GM18505 (cell line): Measurements from ENCODE around the gene PRPH.
"Not testable (repeated sequence)": the region's sequence is repeated elsewhere in the genome, so short reads cannot be mapped to it uniquely, and the experiment has no call there.

Experiments
- ATAC-seq: cut with Tn5 transposase; IDR thresholded peaks from one replicate; pipeline ENCODE4 v1.9.1; 2021; ENCODE audit not compliant: unreplicated experiment
- POLR2A ChIP-seq: IDR thresholded peaks from 4 replicates; pipeline ENCODE4 v1.6.1; 2011; ENCODE audit warnings: borderline replicate concordance; ENCODE audit not compliant: insufficient read depth, insufficient read length; ENCODE audit errors: extremely low read depth

Gene PRPH

DNA sequence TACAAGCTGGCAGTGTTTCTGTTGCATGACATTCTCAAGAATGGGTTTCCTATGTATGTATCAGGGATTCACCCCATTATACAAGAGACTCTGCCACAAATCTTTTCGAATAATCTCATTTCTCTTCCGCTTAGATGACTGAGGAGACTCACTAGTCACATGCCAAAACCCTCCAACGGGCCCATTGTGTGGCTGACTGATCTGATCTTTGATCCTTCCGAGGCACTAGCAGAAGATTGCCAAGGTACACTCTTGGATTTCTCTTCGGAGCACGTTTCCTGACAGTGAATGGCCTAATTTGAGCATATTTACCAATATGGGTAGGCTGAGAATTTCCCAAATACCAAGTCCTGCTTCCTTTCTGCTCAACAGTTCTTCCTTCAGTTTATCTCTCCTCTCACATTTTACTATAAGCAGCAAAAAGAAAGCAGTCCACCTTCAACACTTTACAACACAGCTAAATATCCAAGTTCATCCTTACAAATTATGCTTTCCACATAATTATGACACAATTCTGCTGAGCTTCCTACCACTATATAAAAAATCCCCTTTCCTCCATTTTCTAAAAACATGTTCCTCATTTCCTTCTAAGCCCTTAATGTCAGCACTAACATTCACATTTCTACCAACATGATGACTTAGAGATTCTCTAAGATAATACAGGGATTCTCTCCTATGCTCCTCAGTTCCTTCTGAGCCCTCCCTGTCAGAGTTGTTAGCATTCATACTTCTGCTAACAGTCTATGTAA lies 11.0 kb downstream of the PRPH start:
- ATAC-seq, result no peak
- TF ChIP-seq POLR2A, result no peak

DNA sequence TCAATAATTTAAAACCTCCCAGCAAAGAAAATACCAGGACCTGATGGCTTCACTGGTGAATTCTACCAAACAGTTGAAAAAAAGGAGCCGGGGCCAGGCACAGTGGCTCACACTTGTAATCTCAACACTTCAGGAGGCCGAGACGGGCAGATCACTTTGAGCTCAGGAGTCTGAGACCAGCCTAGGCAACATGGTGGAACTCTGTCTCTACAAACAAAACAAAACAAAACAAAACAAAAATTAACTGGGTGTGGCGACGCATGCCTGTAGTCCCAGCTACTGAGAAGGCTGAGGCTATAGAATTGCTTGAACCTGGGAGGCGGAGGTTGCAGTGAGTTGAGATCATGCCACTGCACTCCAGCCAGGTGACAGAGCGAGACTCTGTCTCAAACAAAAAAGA lies 14.4 kb downstream of the PRPH start:
- ATAC-seq, result no peak
- TF ChIP-seq POLR2A, result no peak

DNA sequence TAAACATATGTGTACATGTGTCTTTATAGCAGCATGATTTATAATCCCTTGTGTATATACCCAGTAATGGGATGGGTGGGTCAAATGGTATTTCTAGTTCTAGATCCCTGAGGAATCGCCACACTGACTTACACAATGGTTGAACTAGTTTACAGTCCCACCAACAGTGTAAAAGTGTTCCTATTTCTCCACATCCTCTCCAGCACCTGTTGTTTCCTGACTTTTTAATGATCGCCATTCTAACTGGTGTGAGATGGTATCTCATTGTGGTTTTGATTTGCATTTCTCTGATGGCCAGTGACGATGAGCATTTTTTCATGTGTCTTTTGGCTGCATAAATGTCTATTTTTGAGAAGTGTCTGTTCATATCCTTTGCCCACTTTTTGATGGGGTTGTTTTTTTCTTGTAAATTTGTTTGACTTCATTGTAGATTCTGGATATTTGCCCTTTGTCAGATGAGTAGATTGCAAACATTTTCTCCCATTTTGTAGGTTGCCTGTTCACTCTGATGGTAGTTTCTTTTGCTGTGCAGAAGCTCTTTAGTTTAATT lies 15.6 kb downstream of the PRPH start:
- ATAC-seq, result not testable (repeated sequence)

DNA sequence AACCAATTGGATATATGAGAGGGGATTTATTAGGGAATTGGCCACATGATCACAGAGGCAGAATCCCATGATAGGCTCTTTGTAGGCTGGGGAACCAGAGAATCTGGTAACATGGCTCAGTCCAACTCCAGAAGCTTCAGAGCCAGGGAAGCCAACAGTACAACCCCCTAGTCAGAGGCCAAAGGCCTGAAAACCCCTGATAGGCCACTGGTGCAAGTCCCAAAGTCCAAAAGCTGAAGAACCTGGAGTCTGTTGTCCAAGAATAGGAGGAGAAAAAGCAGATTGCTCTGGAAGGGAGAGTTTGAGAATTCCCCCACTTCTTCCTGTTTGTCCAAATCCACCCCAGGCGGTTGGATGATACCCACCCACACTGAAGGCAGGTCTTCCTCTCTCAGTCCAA lies 19.9 kb downstream of the PRPH start:
- no peak for ATAC-seq
- no peak for TF ChIP-seq POLR2A

DNA sequence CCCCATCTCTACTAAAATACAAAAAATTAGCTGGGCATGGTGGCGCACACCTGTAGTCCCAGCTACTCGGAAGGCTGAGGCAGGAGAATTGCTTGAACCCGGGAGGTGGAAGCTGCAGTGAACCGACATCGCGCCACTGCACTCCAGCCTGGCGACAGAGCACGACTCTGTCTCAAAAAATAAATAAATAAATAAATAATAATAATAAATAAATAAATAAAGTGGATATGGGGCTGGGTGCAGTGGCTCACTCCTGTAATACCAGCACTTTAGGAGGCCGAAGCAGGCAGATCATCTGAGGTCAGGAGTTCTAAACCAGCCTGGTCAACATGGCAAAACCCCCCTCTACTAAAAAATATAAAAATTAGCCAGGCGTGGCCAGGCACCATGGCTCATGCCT lies 22.2 kb downstream of the PRPH start:
- not testable (repeated sequence) for ATAC-seq

DNA sequence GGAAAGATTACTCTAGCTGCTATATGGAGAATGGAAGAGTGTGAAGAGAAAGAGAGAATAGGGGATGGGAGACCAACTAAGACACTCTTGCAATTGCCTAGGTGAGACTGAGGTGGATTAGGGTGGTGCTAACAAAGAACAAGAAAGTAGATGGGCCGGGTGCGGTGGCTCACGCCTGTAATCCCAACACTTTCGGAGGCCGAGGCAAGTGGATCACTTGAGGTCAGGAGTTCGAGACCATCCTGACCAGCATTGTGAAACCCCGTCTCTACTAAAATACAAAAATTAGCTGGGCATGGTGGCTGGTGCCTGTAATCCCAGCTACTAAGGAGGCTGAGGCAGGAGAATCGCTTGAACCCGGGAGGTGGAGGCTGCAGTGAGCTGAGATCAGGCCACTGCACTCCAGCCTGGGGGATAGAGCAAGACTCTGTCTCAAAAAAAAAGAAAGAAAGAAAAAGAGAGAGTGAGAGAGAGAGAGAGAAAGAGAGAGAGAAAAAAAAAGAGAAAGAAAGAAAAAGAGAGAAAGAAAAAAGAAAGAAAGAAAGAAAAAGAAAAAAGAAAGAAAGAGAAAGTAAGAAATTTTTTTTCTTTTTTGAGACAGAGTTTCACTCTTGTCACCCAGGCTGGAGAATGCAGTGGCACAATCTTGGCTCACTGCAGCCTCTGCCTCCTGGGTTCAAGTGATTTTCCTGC lies 25.6 kb downstream of the PRPH start:
- ATAC-seq, result not testable (repeated sequence)

DNA sequence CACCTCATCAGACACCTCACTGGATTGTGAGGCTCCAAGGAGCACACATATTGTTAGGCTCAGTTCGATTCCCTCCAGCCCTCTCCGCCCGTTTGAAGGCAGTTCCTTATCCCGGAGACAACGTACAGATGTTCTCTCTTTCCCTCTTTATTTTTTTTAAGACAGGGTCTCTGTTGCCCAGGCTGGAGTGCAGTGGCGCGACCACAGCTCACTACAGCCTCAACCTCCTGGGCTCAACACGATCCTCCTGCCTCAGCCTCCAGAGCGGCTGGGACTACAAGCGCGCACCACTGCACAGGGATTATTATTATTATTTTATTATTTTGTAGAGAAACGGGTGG lies 27.4 kb downstream of the PRPH start:
- ATAC-seq, result no peak

DNA sequence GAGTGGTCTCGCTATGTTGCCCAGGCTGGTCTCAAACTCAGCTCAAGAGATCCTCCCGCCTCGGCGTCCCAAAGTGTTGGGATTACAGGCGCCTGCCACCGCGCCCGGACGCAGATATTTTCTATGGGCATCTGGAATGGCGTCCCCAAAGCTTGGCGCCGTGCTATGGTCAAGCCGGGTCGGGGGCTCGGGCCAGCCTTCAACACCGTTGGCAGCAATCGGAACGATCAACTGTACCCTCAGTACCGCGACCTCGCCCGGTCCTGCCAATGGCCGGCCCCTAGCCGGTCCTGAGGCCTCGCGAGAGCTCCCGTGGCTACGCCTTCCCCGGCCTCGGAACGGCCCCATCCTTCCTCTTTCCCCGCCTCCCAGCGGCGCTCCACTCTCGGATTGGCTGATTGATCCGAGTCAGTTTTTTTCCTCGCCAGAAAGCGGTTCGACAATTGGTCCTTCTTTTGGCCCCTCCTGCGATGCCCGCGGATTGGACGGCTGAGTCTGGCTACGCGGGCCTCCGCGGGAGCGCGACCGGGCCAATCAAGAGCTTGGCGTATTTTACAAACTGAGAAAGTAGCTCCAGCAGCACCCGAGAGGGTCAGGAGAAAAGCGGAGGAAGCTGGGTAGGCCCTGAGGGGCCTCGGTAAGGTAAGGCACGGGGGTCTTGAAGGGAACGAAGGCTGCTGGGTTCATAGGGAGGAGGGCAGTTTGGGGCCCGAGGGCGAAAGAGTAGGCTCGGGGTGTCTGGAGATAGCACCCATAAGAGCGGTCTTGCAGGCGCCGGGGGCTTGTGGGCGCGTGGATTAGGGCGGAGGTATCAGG lies 28.0 kb downstream of the PRPH start, which contains the start of gene TROAP:
TSS of gene TROAP (plus strand) at position 548 of the 816 bp plus-strand sequence. CDS start 354 bp downstream, outside the sequence.
- peak; percentile 89 for TF ChIP-seq POLR2A
- peak; percentile 97 for ATAC-seq

More for the DNA sequence above, 27.4 kb downstream of the PRPH start:
- no peak for TF ChIP-seq POLR2A

DNA sequence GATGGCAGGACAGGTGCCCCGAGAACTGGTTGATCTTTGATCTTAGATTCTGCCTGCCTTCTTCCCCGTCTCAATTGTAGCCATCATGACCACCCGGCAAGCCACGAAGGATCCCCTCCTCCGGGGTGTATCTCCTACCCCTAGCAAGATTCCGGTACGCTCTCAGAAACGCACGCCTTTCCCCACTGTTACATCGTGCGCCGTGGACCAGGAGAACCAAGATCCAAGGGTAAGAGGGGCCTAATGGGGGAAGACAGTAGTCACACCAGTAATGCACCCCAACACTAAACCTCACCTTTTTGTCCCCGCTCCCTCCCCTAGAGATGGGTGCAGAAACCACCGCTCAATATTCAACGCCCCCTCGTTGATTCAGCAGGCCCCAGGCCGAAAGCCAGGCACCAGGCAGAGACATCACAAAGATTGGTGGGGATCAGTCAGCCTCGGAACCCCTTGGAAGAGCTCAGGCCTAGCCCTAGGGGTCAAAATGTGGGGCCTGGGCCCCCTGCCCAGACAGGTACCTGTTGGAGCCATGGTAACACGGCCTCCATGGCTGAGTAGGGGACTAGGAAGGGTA lies 28.7 kb downstream of the PRPH start:
- ATAC-seq, result no peak

DNA sequence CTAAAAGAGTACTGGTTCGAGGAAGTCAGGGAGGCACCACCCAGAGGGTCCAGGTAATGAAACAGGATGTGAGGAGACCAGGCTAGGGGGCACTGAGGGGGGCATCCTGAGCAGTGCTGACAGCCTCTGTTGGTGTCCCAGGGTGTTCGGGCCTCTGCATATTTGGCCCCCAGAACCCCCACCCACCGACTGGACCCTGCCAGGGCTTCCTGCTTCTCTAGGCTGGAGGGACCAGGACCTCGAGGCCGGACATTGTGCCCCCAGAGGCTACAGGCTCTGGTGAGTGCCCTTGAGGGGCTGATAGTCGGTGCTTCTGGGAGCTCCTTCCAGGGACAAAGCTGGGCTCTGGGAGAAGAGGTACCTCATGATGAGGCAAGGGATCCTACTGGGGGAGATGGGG lies 30.7 kb downstream of the PRPH start:
- TF ChIP-seq POLR2A, result no peak
- no peak for ATAC-seq

More for the DNA sequence above, 28.7 kb downstream of the PRPH start:
- TF ChIP-seq POLR2A, result no peak

DNA sequence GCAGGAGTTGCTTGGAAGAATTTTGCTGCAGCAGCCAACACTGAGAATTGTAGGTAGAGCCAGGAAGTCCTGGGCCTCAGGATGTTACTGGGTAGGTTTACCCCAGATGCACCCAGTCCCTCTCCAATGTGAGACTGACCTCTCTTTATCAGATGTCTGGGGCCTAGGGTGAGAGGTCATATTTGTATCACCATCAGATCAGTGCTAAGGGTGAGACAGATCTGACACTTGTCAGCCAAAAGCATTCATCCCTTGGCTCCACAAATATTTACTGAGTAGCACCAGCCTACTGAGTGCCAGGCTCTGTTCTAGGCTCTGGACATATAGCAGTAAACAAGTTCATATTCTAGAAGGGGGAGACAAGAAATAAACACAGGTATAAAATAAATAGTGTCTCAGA lies 32.4 kb downstream of the PRPH start:
- no peak for TF ChIP-seq POLR2A
- no peak for ATAC-seq

DNA sequence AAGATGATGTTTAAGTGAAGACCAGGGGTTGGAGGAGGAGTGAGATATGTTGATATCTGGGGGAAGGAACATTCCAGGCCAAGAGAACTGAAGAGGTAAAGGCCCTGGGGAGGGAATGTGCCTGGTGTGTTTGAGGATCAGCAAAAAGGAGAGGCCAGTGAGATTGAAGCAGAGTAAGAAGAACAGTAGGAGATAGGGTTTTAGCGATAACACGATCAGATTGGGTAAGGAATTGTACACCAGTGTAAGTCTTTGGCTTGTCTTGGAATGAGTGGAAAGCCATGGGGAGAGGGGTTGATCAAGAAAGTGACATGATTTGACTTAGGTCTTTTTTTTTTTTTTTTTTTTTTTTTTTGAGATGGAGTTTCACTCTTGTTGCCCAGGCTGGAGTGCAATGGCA lies 32.9 kb downstream of the PRPH start:
- no peak for TF ChIP-seq POLR2A

DNA sequence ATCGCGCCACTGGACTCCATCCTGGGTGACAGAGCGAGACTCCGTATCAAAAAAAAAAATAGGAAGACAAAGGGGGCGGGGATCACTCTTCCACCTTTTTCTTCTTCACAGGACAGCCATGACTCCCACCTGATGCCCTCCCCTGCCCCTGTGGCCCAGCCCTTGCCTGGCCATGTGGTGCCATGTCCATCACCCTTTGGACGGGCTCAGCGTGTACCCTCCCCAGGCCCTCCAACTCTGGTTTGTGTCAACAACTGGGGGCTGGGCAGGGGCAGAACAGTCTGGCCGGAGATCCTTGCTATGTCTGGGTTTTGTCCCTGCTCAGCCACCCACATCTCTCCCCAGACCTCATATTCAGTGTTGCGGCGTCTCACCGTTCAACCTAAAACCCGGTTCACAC lies 33.9 kb downstream of the PRPH start:
- no peak for TF ChIP-seq POLR2A
- no peak for ATAC-seq

More for the DNA sequence above, 32.9 kb downstream of the PRPH start:
- no peak for ATAC-seq
